ENCODE measurements around the gene TBX4.

TBX4 gene

GRCh38 chr17:61455324-61456060, 3.3 kb downstream of the TBX4 start:
- Histone ChIP-seq H3K27ac (no peak overlapping the region), H3K27me3 (replicated peaks) (peaks cover 88% of the 10 kb centered on the region), H3K36me3 (replicated peaks) (no peaks in the 10 kb centered on the region), H3K4me3 (ENCODE audit: low read depth, low read length) (no peak overlapping the region)
- in situ Hi-C loops (cut with HindIII; ENCODE audit: low pct_ligation_motif_present, low sequenced_read_pairs): no loop called here
- TF ChIP-seq, protein P1, sequence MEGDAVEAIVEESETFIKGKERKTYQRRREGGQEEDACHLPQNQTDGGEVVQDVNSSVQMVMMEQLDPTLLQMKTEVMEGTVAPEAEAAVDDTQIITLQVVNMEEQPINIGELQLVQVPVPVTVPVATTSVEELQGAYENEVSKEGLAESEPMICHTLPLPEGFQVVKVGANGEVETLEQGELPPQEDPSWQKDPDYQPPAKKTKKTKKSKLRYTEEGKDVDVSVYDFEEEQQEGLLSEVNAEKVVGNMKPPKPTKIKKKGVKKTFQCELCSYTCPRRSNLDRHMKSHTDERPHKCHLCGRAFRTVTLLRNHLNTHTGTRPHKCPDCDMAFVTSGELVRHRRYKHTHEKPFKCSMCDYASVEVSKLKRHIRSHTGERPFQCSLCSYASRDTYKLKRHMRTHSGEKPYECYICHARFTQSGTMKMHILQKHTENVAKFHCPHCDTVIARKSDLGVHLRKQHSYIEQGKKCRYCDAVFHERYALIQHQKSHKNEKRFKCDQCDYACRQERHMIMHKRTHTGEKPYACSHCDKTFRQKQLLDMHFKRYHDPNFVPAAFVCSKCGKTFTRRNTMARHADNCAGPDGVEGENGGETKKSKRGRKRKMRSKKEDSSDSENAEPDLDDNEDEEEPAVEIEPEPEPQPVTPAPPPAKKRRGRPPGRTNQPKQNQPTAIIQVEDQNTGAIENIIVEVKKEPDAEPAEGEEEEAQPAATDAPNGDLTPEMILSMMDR (IDR thresholded peaks at IDR 0.05; ENCODE audit: low read depth, low read length, missing control alignments): no peak
- DNase-seq: no peak

GRCh38 chr17:61456061-61456681, 3.9 kb downstream of the TBX4 start:
- TF ChIP-seq, protein P1 (IDR thresholded peaks at IDR 0.05; ENCODE audit: low read depth, low read length, missing control alignments): no peak
- no peak for DNase-seq
- Histone ChIP-seq H3K27ac (no peak overlapping the region), H3K36me3 (replicated peaks) (no peaks in the 10 kb centered on the region), H3K27me3 (replicated peaks) (peaks cover 94% of the 10 kb centered on the region), H3K4me3 (ENCODE audit: low read depth, low read length) (no peak overlapping the region)
- in situ Hi-C loops (cut with HindIII; ENCODE audit: low pct_ligation_motif_present, low sequenced_read_pairs): no loop called here

DNA sequence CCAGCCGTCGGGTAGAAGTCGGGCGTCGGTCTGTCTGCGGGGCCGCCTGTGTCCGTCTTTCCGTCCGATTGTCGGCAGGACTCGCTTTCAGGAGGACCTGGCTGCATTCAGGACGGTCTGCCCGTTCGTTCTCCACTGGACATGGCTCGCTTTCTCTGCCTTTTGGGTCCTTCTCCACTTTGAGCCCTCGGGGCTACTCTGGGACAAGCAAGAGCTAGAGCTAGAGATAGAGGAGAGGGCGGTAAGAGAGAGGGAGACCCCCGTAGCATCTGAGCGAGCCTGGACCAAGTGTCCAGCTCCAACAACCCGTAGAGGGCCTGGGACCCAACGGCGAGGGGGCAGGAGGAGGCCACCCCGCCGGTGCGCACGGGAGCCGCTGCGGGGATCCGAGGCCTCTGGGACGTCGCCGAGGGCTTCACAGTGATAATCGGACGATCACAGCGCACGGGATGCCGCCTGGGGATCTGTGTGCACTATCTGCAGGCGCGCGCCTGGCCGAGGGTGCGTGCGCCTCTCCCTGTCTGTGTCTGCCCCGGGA, 4.5 kb downstream of the TBX4 start:
- Histone ChIP-seq H3K4me3 (ENCODE audit: low read depth, low read length) (no peak overlapping the region), H3K36me3 (replicated peaks) (no peaks in the 10 kb centered on the region), H3K27me3 (replicated peaks) (peaks cover 94% of the 10 kb centered on the region), H3K27ac (no peak overlapping the region)
- in situ Hi-C loops (cut with HindIII; ENCODE audit: low pct_ligation_motif_present, low sequenced_read_pairs): no loop called here
- TF ChIP-seq, protein P1 (IDR thresholded peaks at IDR 0.05; ENCODE audit: low read depth, low read length, missing control alignments): no peak
- DNase-seq: no peak

GRCh38 chr17:61457226-61457983, 5.2 kb downstream of the TBX4 start:
- peaks cover 93% of the 10 kb centered on the region for H3K27me3 ChIP-seq (replicated peaks)
- no peak for DNase-seq
- H3K4me3 ChIP-seq (ENCODE audit: low read depth, low read length): peak overlapping the region; percentile 29
- no peaks in the 10 kb centered on the region for H3K36me3 ChIP-seq (replicated peaks)
- TF ChIP-seq, protein P1 (IDR thresholded peaks at IDR 0.05; ENCODE audit: low read depth, low read length, missing control alignments): no peak
- in situ Hi-C loops (cut with HindIII; ENCODE audit: low pct_ligation_motif_present, low sequenced_read_pairs): no loop called here
- H3K27ac ChIP-seq: no peak overlapping the region

- TF ChIP-seq, protein P1 (IDR thresholded peaks at IDR 0.05; ENCODE audit: low read depth, low read length, missing control alignments): no peak
- DNase-seq: no peak
These were observed 5.8 kb downstream of the TBX4 start for GRCh38 chr17:61458000-61458399.

More at GRCh38 chr17:61458000-61458399, 5.8 kb downstream of the TBX4 start:
- no peak overlapping the region for H3K27ac ChIP-seq
- H3K4me3 ChIP-seq (ENCODE audit: low read depth, low read length): no peak overlapping the region
- peaks cover 94% of the 10 kb centered on the region for H3K27me3 ChIP-seq (replicated peaks)
- in situ Hi-C loops (cut with HindIII; ENCODE audit: low pct_ligation_motif_present, low sequenced_read_pairs): no loop called here
- no peaks in the 10 kb centered on the region for H3K36me3 ChIP-seq (replicated peaks)

Data from brain microvascular endothelial cell (primary cell).